T-helper 1 cell treated with Interleukin-12 subunit alpha and Interleukin-12 subunit beta and Interleukin-4 antibody, amounts not matched to agents 30 ng/mL and 1 ng/mL, for 36 hours (primary cell): ENCODE measurements around the gene GPRC5B. TPM values are rescaled to one million over a fixed set of nuclear protein-coding genes. Genes with fewer than 3 reads are reported as not detected.

Experiments
- intact Hi-C: fragments of 100-400 bp; cut with micrococcal nuclease; formaldehyde crosslinking; loops from one replicate; pipeline ENCODE4 v1.15.1; 2024
- total RNA-seq: library from RNA; stranded (reverse); gene quantifications from 2 replicates; pipeline ENCODE4 v1.2.3, GENCODE V29; 2022

The GPRC5B gene
- total RNA-seq, 1 donor from 2014 or later, result 0.22 TPM

DNA sequence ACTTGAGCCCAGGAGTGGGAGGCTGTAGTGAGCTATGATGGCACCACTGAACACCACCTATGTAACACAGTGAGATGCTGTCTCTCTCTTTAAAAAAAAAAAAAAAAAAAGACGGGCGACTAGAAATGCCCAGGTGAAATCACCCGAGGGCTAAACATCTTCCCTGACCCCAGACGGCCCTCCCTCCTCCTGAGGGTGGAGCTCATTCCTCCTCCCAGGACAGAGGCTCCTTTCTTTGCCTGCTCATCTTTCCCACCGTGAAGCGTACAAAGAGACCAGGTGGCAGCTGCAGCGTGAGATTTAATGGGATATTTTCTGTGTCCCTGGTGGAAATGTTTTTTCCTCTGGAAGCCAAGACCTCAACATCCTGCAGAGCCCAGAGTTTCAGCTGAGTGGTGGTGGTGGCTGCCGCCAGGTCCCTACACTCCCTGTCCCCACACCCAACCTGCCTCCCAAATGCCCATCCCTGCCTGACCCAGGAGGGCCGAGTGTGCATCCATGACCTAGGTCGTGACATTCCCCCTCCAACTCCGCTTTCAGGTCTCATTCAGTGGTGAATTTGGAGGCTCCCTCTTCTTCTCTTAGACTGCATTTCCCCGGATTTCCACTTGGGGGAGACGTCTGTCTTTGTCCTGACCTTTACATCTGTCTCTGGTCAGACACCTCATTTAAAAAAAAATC, 14.4 kb upstream of the GPRC5B start:
- intact Hi-C loops, result loop anchor here (1.0 to 2.0 kb wide), 2 partner anchors 402 to 484 kb away; no protein-coding TSS in a partner anchor

DNA sequence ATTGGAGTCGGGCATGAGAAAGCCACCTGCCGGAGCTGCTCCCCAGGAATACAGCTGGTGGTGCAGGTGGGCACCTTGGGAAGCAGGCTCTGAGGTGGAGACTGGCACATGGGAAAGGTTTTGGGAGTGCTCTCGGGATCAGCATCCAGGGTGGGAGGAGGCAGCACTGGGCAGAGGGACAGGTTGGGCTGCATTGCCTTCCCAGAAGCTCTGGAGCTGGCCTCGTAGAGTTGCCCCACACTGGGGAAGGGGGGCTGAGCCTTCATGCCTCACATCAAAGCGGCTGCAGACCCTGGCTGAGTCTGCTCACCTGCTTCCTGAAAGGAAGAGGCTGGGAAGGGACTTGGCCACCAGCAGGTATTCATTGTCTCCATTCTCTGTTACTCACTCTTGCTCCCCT, 13.5 kb upstream of the GPRC5B start:
- intact Hi-C loops, result loop anchor here (2.0 kb wide), 1 partner anchor 403 kb away; no protein-coding TSS in a partner anchor

DNA sequence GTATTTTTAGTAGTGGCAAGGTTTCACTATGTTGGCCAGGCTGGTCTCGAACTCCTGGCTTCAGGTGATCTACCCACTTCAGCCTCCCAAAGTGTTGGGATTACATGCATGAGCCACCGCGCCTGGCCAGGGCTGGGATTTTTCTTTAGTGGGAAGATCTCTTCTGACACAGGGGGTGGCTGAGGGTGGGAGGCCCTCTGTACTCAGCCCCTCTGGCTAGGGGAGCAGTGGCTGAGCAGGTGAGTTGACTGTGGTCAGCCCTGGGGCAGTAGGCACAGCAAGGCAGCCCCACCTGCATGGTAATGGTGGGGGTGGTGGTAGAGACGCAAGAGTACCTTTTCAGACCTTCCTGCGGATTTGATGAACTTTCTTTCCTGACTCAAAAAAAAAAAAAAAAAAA, 12.3 kb upstream of the GPRC5B start:
- intact Hi-C loops, result no loop called here

DNA sequence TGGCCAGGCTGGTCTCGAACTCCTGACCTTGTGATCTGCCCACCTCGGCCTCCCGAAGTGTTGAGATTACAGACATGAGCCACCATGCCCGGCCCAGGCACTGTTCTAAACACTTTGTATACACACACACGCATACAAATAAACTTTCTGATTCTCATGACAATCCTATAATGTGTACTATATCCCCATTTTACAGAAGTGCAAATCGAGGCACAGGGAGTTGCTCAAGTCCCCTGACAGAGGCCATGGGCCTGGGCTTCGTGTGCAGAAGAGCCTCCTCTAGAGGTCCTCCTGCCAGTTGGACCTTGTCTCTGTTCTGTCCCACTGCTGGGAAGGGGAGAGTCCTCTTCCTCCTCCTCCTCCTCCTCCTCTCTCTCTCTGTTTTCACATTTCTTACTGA, 9.9 kb upstream of the GPRC5B start:
- intact Hi-C loops, result no loop called here

DNA sequence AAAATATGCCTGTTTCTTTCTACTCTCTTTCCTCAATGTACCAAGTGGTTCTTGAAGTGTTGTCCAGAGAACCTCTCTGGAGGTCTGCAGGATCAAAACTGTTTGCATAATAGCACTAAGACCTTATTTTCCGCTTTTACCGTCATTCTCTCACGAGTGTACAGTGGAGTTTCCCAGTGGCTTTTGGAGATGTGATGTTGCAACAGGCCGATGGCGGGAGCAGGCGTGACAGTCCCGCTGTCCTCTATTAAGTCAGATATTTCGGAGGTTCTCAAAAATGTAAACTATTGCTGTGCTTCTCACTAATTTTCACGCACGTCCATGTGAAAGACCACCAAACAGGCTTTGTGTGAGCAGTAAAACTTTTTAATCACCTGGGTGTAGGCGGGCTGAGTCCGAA, 8.3 kb upstream of the GPRC5B start:
- intact Hi-C loops, result no loop called here

DNA sequence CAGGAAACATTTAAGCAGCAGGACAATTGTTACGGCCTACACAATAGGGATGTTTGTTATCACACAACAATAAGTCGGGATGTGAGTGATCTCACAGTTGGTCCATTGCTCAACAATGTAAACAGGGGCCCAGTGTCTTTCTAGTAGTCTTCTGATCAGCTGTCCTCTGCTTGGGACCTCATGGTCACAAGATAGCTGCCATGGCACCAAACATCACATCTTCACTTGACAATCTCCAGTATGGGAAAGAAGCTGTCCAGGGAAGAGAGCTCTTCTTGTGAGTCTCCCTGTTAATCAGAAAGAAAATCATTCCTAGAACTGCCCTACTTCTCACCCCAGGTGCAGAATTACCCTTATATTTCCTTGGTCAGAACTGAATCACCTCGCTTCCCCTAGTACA, 6.3 kb upstream of the GPRC5B start:
- intact Hi-C loops, result no loop called here

DNA sequence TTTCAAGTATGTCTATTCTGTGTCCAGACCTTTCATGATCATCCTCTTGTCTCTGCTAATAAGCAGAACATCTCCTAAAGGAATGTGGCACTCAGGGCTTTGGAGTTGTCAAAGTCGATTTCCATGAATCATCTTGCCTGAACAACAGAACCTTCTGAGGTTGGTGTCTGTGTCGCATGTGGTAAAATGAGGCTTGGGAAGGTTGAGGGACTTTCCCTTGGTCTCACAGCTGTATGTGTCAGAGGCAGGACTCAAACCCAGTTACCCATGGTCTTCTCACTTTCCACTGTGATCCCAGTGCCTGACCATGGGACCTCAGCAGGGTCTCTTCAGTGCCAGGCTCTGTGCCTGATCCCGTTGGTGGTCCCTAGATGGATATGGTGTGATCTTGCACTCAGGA, 4.2 kb upstream of the GPRC5B start:
- intact Hi-C loops, result no loop called here

DNA sequence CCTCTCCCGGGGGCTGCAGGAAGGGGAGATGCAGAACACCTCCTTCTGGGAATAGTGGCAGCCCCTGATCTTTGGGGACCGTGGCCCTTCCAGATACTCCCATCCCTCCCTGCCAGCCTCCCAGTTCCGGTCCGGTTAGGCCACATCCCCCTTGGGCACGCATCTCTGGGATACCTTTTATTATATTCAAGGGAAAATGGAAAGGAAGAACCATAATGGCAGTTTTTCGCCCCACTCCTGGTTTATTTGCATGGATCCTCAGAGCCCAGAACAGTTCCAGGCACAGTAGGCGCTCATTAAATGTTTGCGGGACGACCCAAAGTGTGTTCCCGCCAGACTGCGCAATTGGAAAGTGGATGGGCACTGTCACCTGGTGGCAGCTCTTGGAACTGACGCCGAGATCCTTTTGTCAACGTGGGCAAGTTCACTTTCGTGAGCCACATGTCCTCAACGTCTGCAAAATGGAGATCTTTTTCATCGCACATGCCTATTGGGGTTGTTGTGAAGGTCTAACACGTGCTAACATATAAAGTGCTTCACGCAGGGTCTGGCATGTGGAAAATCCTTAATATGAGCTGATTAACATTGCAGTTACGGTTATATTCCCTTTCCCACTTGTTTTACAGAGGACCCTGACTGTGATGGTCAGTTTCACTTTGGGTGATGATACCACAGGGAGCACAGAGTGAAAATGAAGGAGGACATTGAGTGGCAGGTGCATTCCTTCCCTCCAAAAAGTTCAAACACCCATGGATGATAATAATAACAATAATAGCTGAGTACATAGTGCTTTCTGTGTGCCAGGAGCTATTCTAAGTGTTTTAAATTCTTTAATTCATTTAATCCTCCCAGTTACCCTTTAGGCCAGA, 1.7 kb upstream of the GPRC5B start:
- intact Hi-C loops, result loop anchor here (1.0 kb wide), 7 partner anchors 168 to 800 kb away; partner anchors contain the start of genes CCP110, IQCK, KNOP1 and VPS35L

DNA sequence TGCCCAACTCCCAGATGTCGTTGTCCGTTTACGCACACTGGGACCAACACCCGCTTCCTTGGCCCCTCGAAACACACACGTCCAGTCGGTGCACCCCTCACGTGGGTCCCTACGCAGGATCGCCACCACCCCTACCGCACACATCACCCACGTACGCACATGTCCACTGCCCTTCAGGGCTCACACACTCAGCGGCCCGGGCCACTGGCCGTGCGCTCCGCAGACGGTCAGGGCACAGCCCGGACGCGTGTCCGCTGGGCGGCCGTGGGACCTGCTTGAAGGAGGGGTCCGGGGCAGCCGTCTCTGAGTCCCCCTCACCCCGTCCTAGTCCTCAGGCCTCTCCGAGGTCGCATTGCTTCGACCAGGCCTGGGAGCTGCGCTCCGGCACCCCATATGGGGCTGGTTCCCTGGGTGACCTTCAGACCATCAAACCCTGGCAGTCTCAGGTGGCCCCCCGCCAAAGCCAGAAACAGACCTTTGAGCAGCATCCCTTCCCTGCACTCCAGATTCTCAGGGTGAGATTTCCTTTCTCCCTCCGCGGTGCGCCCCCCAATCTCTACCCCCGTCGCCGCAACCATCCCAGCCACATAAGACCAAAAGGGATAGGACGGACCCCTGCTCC, 914 bp upstream of the GPRC5B start:
- intact Hi-C loops, result loop anchor here (1.0 kb wide), 7 partner anchors 167 to 799 kb away; partner anchors contain the start of genes CCP110, IQCK, KNOP1 and VPS35L

DNA sequence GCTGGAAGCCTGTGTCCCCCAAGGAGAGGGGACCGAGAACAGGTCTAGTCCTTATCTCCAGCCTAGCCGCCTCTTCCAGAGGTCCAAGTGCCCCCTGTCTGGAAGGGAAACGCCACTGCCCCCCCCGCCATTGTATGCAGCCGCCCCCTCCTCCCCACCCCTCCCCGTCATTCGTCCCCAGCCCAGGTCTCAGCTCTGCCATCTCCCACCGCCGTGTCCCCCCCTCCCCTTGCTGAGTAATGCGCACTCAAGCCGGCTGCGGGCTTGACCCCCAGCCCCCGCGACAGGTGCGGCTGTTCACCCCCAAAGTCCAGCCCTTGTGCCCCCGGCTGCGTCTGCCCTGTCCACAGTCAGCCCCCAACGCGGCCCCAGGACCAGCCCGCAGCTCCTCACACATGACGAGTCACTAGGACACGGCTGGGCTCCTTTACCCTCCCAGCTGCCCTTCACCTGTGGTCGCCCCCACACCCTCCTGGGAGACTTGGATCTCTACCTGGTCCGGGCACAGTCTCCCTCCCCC, 622 bp downstream of the GPRC5B start:
- intact Hi-C loops, result no loop called here

DNA sequence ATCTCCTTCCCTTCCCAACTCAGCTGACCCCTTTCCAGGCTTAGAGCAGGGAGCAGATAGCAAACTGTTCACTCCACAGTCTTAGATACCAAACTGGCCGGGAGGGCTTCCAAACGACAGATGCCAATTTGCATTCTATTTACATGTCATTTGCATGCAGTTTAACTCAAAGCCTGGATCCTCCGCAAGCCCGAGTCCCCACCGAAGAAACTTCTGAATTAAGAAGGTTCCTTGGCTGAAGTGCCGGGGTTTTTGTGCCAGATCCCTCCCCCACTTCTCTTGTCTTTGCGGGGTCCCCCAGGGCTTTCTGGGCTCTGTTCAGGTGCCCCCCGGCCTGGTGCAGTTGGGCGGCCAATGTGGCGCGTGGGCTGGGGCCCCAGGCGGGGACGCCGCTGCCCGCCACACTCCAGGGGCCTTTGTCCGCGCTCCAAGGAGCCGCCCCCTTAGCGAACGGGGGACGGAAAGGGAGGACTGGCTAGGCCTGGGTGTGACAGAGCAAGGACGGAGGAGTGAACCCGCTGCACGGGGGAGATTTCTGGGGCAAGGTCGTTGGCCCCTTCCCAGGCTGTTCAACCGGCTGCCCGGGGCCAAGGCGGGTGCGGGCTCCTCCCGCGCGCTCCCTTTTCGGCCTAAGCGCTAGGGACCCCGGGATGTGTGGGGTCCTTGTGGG, 1.2 kb downstream of the GPRC5B start:
- intact Hi-C loops, result no loop called here

DNA sequence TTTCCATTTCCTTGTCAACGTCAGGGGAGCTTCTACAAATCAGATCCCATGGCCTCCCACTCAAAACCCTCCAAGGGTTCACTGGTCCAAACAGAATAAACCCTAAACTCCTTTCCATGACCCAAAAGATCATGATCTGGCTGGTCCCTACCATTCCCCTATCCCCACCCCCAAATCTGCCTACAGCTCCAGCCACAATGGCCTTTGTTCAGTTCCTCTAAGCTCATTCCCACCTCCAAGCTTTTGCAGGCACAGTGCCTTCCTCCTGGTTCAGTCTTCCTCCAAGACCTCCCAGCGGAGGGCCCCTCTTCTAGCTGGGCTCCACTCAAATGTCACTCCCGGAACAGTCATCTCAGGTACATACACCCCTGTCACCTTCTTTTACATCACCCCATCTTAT, 2.0 kb downstream of the GPRC5B start:
- intact Hi-C loops, result no loop called here

DNA sequence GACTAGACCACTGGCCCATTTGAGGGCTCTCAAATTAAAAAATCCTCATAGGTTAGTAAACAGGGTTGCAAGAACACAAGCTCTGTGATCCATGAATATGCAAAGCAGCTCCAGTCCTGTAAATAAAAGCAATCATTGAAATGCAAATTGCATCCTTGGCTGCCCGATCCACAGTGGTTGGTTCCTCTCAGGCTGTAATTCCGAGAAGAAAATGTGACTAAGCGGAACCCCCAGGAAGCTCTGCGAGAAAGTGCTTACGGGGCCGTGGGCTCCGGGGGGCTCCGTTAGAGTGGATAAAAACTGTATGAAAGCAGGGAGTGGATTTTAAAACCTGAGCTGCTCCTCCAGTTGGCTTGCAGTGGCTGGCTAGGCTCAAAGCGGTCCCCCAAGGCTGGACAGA, 2.5 kb downstream of the GPRC5B start:
- intact Hi-C loops, result no loop called here

DNA sequence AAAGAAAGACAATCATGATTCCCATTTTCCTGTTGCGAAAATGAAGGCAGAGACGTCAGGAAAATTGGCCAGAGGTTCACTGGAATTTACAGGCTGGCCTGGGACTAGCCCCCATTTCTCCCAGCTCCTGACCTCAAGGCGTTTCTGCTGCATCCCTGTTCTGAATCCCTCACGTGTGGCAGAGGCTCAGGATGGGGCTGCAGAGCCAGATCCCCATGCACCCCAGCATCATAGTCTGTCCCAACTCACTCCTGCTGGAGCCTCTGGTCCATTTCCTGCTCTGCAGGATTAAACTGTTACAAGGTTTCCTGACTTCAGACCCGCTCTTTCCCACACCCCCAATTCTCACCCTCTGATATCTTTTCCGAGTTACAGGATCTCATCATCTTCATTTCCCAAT, 2.9 kb downstream of the GPRC5B start:
- intact Hi-C loops, result no loop called here

DNA sequence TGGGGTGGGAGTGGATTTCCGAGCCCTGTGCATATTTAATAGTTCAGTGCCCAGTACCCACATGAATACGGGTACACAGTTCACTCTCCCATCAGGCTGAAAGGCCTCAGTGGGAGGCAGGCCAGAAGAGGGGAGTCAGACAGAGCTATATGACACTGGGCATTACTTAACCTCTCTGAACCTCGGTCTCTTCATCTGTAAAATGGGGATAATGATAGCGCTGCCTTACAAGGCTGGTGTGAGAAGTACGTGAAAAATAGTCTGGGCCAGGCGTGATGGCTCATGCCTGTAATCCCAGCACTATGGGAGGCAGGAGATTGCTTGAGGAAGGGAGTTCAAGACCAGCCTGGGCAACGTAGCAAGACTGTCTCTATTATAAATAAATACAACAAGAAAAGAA, 3.6 kb downstream of the GPRC5B start:
- intact Hi-C loops, result no loop called here

DNA sequence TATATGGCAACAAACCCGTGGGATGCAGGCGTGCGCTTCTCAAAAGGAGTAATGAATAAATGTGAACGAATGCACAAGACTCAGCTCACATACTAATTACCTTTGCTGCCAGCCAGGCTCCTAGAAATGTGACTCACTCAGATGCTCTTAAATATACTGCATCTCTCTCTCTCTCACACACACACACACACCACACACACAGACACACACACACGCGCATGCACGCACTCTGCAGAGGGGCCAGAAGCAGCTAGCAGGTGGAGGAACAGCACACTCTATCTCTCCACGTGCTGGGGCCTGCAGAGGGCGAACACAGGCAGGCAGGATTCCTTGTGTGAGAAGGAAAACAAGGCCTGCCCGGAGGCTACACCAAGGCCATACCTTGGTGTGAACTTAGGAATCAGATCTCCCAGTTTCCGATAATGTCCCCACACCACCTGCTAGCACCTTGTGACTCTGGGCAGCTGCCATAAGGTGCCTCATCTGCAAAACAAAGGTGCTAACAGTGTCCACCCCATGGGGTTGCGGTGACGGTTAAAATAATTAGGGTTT, 5.3 kb downstream of the GPRC5B start:
- intact Hi-C loops, result no loop called here

DNA sequence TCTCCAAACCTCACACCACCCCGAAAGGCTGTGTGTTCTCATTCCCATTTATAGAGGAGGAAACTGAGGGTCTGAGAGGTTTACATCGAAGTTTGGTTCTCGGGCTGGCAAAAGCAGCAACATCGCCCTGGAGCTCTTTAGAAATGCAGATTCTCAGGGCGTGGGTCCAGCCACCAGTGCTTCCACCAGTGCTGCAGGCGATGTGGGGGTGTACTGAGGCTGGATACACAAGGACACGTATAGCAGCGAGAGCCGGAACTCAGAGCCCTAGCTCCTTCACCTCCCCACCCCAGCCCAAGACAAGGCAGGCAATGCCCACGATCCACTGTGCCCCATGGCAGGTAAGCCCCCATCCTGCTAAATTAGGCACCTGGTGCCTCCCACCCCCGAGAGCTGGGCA, 5.9 kb downstream of the GPRC5B start:
- intact Hi-C loops, result no loop called here

DNA sequence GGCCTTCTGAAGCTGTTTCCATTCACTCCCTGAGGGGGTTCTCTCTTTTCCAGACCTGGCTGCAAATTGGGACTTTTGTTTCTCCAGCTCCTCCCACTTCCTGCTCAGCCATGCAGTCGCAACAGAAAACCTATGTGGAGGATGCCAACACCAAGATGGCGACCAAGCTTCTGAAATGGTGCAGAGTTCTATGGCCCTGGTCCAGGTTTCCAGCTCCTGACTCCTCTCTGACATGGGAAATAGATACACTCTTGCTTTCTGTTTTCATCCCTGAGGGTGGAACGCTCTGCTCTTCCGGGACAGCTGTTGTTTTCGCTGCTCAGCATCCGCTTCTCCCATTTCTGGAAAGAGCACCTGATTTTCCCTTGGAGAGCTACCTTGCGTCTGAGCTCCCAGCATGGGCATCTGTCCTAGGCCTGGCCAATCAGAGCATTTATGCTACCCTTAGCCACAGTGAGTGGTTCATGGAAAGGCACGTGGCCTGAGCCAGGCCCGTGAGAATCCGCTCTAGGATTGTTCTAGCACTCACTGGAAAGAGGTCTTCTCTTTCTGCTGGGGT, 8.1 kb downstream of the GPRC5B start:
- intact Hi-C loops, result no loop called here

DNA sequence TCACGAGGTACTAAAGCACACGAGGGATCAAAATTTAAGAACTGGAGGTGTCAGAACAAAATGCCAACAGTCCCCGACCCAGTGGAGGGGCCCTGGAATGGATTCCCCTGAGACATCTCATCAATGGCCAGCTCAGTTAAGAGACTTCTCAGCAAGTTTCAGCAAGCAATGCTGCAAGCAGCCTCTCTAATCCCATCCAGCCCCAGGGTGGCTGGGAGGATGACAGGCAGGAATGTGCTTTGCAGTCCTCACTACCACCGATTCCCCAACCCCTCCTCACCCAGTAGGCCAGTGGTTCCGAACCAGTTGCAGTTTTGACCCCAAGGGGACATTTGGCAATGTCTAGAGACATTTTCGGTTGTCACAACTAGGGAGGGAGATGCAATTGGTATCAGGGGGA, 8.7 kb downstream of the GPRC5B start:
- intact Hi-C loops, result no loop called here

DNA sequence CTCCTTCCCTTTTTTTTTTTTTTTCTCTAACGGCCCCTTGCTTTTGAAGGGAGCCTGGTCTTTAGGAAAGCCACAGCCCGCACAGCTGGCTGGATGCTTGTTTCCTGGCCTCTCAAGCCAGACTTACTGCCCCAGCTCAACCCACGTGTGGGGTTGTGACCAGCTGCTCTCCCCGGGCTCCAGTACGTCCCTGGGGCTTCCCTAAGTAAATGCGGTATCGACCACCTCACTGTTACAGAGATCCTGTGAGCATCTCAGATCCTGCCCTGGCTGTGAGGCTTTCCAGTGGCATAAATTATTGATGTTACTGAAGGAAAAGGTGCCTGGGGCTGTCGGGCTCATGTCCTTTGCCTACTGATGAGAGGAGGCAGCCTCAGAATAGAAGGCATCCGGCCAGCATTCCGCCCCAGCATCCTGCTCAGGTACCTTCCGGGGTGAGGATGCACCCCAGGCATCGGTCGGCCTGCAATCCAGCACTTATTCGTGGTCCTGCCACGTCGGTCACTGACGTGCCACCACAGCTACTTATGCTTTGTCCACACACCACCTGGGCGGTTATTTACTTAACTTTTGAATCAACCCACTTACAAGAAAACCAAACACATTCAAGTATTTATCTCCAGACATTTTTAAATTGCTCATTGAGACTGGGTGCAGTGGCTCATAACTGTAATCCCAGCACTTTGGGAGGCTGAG, 9.6 kb downstream of the GPRC5B start:
- intact Hi-C loops, result no loop called here
